CD4-positive, alpha-beta T cell treated with Interleukin-1 beta for 1 hour (primary cell): Measurements from ENCODE around the gene TK1.
"Not testable (repeated sequence)": the region's sequence is repeated elsewhere in the genome, so short reads cannot be mapped to it uniquely, and the experiment has no call there.

ENCODE experiments used
- DNase-seq, 2 donors: peaks; one replicate each; pipeline ENCODE4 v3.0.0-alpha.2; 2020 to 2022

TK1 gene

GRCh38 chr17:78186692-78187595 is at the start of gene TK1, which contains the start of gene AFMID:
TSS of gene TK1 (minus strand) at chr17:78187052. CDS start at chr17:78186994, 58 bp downstream.
TSS of gene AFMID (plus strand) at chr17:78187362. CDS start at chr17:78187371, 9 bp downstream.
- DNase-seq, result peak; percentile 88 to 90

GRCh38 chr17:78235885-78236284 is 49.0 kb upstream of the TK1 start:
- no peak for DNase-seq

- DNase-seq, result not testable (repeated sequence)
Observed at GRCh38 chr17:78235022-78235421, 48.2 kb upstream of the TK1 start.

- no peak for DNase-seq
Observed at GRCh38 chr17:78234261-78234865, 47.5 kb upstream of the TK1 start.

GRCh38 chr17:78233678-78234077 is 46.8 kb upstream of the TK1 start:
- DNase-seq, result no peak

GRCh38 chr17:78232859-78233173 is 46.0 kb upstream of the TK1 start:
- DNase-seq, result no peak

GRCh38 chr17:78231991-78232858 is 45.4 kb upstream of the TK1 start:
- peak in 1 of 2 donors; percentile 10 for DNase-seq

GRCh38 chr17:78230996-78231935 is 44.4 kb upstream of the TK1 start, which contains the start of gene TMEM235:
TSS of gene TMEM235 (plus strand) at chr17:78231631. CDS start at chr17:78232024, 393 bp downstream.
- DNase-seq, result no peak

- DNase-seq, result no peak
Observed at GRCh38 chr17:78230252-78230962, 43.6 kb upstream of the TK1 start.

- no peak for DNase-seq
Observed at GRCh38 chr17:78228176-78228575, 41.3 kb upstream of the TK1 start.

- peak in 1 of 2 donors; percentile 23 for DNase-seq
Observed at GRCh38 chr17:78227455-78227916, 40.6 kb upstream of the TK1 start.

GRCh38 chr17:78226759-78227454 is 40.1 kb upstream of the TK1 start:
- DNase-seq, result no peak

GRCh38 chr17:78226055-78226758 is 39.4 kb upstream of the TK1 start:
- no peak for DNase-seq

GRCh38 chr17:78225088-78225865 is 38.4 kb upstream of the TK1 start:
- no peak for DNase-seq

- DNase-seq, result no peak
Observed at GRCh38 chr17:78224231-78225087, 37.6 kb upstream of the TK1 start.

- DNase-seq, result no peak
Observed at GRCh38 chr17:78223765-78224164, 36.9 kb upstream of the TK1 start.

GRCh38 chr17:78223061-78223460 is 36.2 kb upstream of the TK1 start:
- DNase-seq, result no peak
